ENCODE data around the gene PIGR. TPM values are rescaled to one million over a fixed set of nuclear protein-coding genes. Genes with fewer than 3 reads are reported as not detected.

Gene PIGR
- total and polyA plus RNA-seq, 10 of the 15 experiments (the other 5 are each of a cell fraction or from before 2014, with no cell fraction given): 0.96 to 7.6 (median 1.8) TPM

DNA sequence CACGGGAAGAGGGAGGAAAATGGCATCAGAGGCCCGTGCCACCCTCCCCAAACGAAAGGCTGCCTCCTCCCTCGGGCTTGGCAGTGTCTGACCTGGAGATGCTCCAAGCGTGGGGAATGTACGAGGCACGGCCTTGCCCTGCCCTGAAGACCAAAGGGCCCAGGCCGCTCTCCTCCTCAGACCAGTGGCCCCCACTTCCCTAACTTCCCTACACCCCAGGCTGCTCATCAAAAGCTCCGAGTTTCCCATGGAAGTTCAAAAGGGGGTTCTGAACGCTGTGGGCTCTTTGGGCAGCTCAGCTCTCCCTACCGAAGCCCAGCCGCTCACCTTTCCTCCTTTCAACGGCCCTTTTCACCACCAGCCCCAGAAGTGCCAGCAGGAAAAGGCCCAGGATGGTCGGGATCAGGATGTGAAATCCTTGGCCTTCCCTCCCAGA lies 36.4 kb downstream of the PIGR start (continued):
- TF ChIP-seq, protein P1, sequence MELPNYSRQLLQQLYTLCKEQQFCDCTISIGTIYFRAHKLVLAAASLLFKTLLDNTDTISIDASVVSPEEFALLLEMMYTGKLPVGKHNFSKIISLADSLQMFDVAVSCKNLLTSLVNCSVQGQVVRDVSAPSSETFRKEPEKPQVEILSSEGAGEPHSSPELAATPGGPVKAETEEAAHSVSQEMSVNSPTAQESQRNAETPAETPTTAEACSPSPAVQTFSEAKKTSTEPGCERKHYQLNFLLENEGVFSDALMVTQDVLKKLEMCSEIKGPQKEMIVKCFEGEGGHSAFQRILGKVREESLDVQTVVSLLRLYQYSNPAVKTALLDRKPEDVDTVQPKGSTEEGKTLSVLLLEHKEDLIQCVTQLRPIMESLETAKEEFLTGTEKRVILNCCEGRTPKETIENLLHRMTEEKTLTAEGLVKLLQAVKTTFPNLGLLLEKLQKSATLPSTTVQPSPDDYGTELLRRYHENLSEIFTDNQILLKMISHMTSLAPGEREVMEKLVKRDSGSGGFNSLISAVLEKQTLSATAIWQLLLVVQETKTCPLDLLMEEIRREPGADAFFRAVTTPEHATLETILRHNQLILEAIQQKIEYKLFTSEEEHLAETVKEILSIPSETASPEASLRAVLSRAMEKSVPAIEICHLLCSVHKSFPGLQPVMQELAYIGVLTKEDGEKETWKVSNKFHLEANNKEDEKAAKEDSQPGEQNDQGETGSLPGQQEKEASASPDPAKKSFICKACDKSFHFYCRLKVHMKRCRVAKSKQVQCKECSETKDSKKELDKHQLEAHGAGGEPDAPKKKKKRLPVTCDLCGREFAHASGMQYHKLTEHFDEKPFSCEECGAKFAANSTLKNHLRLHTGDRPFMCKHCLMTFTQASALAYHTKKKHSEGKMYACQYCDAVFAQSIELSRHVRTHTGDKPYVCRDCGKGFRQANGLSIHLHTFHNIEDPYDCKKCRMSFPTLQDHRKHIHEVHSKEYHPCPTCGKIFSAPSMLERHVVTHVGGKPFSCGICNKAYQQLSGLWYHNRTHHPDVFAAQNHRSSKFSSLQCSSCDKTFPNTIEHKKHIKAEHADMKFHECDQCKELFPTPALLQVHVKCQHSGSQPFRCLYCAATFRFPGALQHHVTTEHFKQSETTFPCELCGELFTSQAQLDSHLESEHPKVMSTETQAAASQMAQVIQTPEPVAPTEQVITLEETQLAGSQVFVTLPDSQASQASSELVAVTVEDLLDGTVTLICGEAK (IDR thresholded peaks at IDR 0.05; ENCODE audit: borderline replicate concordance): no peak
- TF ChIP-seq TARDBP (IDR thresholded peaks at IDR 0.05; ENCODE audit: borderline replicate concordance): no peak
- TF ChIP-seq CEBPB (IDR thresholded peaks at IDR 0.05; ENCODE audit: borderline replicate concordance in 1 of 2, low read depth in 2 of 2, low read length in 2 of 2): no peak
- TF ChIP-seq ZNF217 (IDR thresholded peaks at IDR 0.05): no peak
- no peak for TF ChIP-seq GATAD2B (conservative IDR thresholded peaks at IDR 0.05; ENCODE audit: low read depth)
- TF ChIP-seq, protein P2, sequence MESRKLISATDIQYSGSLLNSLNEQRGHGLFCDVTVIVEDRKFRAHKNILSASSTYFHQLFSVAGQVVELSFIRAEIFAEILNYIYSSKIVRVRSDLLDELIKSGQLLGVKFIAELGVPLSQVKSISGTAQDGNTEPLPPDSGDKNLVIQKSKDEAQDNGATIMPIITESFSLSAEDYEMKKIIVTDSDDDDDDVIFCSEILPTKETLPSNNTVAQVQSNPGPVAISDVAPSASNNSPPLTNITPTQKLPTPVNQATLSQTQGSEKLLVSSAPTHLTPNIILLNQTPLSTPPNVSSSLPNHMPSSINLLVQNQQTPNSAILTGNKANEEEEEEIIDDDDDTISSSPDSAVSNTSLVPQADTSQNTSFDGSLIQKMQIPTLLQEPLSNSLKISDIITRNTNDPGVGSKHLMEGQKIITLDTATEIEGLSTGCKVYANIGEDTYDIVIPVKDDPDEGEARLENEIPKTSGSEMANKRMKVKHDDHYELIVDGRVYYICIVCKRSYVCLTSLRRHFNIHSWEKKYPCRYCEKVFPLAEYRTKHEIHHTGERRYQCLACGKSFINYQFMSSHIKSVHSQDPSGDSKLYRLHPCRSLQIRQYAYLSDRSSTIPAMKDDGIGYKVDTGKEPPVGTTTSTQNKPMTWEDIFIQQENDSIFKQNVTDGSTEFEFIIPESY (IDR thresholded peaks at IDR 0.05): no peak
- TF ChIP-seq, protein P3, sequence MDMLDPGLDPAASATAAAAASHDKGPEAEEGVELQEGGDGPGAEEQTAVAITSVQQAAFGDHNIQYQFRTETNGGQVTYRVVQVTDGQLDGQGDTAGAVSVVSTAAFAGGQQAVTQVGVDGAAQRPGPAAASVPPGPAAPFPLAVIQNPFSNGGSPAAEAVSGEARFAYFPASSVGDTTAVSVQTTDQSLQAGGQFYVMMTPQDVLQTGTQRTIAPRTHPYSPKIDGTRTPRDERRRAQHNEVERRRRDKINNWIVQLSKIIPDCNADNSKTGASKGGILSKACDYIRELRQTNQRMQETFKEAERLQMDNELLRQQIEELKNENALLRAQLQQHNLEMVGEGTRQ (IDR thresholded peaks at IDR 0.05; ENCODE audit: borderline replicate concordance, low read depth, low read length): no peak
- no peak for TF ChIP-seq MXI1 (IDR thresholded peaks at IDR 0.05; ENCODE audit: low read depth, low read length)
- no peak for TF ChIP-seq POLR2AphosphoS5 (IDR thresholded peaks at IDR 0.05; ENCODE audit: low read length)
